ENCODE data around the gene OR2T11.
"Not testable (repeated sequence)": the region's sequence is repeated elsewhere in the genome, so short reads cannot be mapped to it uniquely, and the experiment has no call there.

The OR2T11 gene

DNA sequence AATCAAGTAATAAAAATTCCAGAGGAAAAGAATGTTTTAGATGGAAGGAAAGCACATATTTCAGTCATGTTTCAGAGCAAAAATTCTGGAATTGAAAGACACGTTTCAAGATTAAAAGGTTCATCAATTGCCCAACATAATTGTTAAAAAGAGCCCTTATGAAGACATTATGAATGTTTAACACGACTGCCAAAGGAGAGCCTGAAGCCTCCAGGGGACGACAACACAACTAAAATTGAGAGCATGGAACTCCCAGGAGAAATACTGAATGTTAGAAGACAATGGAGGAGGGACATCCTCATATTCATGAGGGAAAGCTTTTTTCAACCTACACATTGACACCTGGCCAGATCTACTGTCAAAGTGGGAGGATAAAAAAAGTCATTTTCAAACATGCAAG is 16.0 kb downstream of the OR2T11 start:
- no peak for DNase-seq (ENCODE audit: low read depth, low spot score)

DNA sequence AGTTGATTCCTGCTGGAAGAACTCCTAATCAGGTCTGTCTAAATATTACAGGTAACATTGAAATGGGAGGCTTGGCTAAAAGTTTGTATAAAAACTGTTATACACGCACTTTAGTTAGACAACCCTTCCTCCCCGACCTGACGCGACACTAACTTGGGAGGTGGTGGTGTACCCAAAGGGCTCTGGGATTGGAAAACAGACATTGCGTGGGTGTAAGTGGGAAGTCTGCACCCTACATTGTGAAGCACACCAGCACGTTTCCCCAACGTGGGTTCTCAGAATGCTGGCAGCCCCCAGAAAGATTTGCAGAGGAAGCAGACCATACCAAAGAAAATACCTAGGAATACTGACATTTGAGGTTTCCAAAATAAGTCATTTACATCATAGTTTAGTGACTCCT is 16.8 kb downstream of the OR2T11 start:
- DNase-seq (ENCODE audit: low read depth, low spot score): no peak

DNA sequence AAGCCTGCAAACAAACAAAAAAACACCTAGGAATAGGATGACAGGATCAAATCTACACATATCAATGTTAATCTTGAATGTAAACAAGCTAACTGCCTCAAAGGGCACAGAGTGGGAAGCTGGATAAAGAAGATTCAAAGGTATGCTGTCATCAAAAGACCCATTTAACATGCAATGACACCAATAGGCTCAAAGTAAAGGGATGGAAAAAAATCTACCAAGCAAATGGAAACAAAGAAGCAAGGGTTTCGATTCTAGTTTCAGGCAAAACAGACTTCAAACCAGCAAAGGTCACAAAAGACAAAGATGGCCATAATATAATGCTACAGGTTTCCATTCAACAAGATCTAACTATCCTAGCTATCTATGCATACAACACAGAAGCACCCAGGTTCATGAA is 21.1 kb downstream of the OR2T11 start:
- no peak for DNase-seq (ENCODE audit: low read depth, low spot score)

DNA sequence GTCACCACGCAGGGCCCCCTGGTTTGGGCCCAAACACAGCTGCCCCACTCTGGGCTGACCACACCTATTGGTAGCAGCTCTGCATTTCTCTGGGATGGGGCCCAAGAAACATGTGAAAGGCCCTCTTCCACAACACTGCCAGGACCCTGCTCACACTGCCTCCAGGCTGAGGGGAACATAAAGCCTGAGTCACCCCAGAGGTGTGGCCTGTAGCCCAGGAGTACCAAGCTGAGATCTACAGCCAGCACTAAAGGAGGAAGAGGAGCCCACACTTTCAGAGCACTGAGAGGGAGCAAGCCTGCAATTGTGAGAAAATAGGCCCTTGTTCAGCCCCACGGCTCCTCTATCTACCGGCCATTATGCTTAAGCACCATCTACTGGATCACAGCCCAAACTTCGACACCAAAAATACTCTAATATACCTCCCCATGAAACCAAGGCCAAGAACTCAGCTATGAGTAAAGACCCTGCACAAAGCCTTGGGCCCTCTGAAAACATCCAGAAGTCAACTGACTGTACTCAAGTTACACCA is 22.9 kb downstream of the OR2T11 start:
- DNase-seq (ENCODE audit: low read depth, low spot score): no peak

DNA sequence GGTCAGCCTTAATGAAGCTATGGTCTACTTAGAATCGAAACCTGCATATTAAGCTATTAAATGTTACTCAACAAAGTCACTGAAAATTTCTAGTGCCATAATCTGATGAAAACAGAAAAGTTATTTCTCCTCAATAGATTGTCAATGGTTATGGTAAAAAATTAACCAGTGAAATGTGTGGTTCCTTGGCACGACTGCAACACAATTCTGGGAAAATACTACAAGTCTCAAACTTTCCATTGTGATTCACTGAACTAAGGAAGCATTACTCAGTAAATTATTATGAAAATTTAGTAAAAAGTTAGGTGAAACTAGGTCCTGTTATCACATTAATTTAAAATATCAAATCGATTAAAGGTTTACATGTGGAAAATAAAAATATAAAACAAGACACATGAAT is 24.6 kb downstream of the OR2T11 start:
- DNase-seq (ENCODE audit: low read depth, low spot score): no peak

DNA sequence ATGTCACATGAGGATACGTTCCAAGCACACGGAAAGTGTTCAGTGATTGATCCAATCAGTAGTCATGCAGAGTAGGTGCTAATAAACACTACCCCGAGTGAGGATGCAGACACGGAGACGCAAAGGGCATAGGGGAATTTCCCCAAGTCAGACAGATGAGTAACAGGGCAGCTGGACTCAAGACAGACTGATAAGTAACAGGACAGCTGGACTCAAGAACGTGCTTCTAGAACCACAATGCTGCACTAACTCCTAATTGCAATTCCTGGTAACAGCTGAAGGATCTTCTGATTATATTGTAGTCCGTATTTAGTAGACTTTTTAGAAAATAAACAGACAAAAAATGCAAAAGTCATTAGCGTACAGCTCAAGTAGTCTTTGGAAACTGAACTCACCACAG is 35.5 kb downstream of the OR2T11 start:
- no peak for DNase-seq (ENCODE audit: low read depth, low spot score)

DNA sequence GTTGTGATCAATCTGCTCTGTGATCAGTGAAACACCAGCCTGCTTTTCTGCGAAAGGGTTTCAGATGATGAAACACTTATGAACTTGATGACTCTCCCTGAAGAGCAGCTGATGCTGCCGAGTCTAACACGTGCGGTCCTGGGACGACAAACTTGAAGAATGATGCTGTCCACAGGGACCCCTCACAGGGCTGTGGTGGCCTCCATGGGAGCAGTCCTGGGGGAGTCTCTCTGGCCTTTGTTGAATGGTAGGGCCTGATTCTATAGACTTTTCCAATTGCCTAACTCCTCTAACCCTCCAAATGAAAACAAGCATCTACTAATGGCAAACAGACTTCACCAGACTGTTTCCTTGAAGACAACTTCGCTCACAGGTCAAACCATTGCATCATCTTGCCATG is 37.3 kb downstream of the OR2T11 start, which contains the start of gene OR2T10:
OR2T10 (minus strand) TSS at position 112 of the 400 bp plus-strand sequence. CDS start 3,932 bp downstream, outside the sequence.
- no peak for DNase-seq (ENCODE audit: low read depth, low spot score)

DNA sequence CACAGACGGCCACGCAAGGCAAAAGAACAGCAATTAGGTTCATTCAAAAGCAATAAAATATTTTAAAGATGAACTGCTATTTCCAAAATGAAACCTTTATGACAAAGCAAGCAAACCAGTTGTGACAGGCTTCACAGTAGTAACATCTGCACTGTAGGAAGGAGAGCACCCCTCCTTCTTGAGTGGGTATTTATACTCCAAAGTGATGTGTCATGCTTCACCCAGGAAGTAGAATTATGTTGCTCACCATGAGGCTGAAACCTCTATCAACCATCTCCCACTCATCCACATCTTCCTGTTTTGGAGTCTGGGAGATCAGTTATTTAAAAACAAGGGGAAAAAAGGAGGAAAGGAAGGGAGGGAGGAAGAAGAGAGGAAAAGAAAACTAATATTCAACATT is 38.3 kb downstream of the OR2T11 start:
- no peak for DNase-seq (ENCODE audit: low read depth, low spot score)

DNA sequence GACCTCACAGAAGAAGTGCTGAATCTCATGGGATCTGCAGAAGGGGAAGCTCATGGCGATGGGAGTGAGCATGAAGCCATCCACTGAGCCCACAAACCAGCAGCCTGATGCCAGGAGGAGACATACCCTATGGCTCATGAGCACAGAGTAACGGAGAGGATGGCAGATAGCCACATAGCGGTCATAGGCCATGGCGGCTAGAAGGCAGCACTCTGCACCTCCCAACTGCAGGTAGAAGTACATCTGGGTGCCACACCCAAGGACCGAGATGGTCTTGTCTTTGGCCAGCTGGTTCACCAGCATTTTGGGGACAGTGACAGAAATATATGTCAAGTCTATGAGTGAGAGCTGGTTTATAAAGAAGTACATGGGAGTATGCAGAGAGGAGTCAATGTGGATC is 41.7 kb downstream of the OR2T11 start:
- DNase-seq (ENCODE audit: low read depth, low spot score): no peak

DNA sequence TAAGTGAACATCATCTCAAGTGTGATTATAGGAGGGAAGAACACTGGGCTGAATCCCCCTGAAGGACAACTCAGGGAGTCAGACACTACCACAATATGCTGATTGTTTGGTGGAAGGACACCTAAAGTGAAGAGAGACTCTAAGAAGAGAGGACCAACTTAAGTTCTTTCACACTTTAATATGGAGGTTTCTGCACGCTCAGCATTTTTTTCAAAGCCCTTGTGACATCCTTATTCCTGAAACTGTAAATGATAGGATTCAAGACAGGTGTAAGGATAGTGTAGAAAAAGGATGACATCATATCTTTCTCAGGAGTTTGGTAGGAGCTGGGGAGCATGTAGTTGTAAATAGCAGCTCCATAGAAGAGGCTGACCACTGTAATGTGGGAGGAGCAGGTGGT is 42.2 kb downstream of the OR2T11 start:
- DNase-seq (ENCODE audit: low read depth, low spot score): no peak

DNA sequence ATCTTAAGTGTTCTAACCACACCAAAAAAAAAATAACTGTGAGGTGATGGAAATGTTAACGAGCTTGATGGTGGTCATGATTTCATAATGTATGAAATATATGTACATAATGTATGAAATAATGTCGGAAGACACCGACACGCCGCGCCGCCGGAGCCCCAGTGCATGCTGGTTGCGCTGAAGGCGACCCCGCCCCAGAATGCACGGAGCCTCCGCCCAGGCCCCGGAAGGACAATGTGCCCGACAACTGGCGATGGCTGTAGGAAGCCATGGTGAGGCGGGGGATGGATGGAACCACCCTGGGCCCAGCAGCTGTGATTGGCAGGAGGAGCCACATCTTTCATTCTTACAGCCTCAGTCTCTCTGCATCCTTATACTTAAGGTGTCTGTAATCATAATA is 44.8 kb downstream of the OR2T11 start:
- no peak for DNase-seq (ENCODE audit: low read depth, low spot score)

DNA sequence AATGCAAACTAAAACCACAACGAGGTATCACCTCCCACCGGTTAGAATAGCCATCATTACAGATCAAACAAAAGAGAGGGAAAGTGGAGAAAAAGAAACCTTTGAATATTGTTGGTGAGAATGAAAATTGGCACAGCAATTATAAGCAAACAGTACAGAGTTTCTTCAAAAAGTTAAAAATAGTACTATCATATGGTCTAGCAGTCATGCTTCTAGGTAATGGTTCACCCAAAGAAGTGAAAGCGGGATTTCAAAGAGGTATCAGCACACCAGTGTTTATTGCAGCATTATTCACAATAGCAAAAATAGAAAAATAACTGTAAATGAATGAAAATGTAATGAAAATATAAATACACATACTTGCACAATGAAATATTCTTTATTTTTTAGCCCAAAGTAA is 45.6 kb downstream of the OR2T11 start:
- no peak for DNase-seq (ENCODE audit: low read depth, low spot score)

DNA sequence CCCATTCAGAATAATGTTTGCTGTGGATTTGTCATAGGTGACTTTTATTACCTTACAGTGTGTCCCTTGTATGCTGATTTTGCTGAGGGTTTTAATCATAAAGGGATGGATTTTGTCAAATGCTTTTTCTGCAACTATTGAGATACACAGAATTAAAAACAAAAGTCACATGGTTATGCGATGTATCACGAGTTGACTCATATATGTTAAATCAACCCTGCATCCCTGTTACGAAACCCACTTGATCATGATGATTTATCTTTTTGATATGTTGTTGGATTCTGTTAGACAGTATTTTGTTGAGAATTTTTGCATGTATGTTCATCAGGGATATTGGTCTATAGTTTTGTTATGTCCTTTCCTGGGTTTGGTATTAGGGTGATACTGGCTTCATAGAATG is 49.6 kb downstream of the OR2T11 start:
- DNase-seq (ENCODE audit: low read depth, low spot score): no peak

DNA sequence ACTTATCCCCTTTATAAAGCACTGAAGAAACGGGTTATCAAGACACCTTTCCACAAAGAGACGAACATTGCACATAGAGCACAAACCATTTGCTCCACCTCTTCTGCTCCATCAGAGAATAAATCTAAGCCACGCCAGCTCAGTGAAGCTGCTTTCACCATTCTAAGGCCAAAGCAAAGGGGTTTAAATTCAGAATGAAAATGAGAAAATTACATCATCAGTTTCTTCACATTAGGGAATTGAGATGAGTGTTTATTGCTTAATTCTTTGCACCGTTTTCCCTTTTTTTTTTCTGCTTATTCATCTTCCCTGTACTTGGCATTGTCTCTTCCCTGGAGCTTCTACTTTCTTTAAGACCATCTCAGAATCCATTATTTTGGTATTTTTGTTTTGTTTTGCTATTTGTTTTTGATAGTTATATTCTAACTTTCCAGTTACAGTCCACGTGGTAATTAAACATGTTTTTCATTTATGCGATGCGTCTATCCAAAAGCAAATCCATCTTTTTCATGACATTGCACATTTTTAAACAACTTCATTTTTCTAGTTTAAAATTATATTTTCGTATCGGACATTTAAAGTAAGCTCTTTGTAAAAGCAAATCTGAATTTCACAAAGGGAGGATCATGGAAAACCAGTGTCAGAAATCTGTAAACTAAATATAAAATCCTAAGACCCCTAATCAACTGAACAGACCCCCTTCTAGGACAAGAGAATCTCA is 58.5 kb downstream of the OR2T11 start:
- DNase-seq (ENCODE audit: low read depth, low spot score): no peak

DNA sequence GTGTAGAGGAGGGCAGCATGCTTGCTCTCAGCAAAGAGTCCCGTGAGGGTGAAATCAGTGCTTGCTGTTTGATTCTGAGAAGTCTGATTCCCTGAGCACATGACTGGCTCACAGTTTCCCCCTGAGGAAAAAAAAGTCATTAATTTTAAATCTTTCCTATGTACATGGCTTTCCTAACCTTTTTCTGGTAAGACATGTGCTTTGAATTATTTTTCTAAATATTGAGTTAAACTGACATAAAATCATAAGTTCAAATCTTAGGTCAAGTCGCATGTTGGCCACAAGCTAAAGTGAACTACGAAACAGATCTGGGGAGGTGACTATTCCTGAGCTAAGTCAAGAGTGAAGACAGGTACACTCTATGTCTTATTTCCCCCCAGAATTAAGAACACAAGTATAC is 60.2 kb downstream of the OR2T11 start, which contains the start of gene OR2T34:
OR2T34 (minus strand) TSS at position 101 of the 400 bp plus-strand sequence; CDS start at position 101, 0 bp downstream.
- DNase-seq (ENCODE audit: low read depth, low spot score): not testable (repeated sequence)

DNA sequence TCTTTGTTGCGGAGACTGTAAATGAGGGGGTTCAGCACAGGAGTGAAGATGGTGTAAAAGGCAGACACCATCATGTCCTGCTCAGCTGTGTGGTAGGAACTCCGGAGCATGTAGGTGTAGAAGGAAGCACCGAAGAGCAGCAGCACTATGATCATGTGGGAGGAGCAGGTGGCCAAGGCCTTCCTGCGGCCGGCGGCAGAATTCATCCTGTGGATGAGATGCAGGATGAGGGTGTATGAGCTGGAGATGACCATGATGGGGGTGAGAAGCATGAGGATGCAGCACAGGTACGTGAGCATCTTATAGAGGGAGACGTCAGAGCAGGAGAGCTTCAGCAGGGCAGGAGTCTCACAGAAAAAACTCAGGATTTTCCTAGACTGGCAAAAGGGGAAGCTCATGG is 61.0 kb downstream of the OR2T11 start:
- DNase-seq (ENCODE audit: low read depth, low spot score): not testable (repeated sequence)

Measured in smooth muscle cell of the brain vasculature (primary cell).